DMS153 treated with DMSO at 0.1 percent for 48 hours (cell line): ENCODE data around the gene FRMPD2.
"Not testable (repeated sequence)": the region's sequence is repeated elsewhere in the genome, so short reads cannot be mapped to it uniquely, and the experiment has no call there.

Experiments
- DNase-seq: peaks from one replicate; lab custom pipeline; 2025; ENCODE audit not compliant: unreplicated experiment; lab: John Stamatoyannopoulos, UW

The FRMPD2 gene

GRCh38 chr10:48288661-48289060 lies 14.2 kb upstream of the FRMPD2 start:
- no peak for DNase-seq

- no peak for DNase-seq
These were observed 13.2 kb upstream of the FRMPD2 start for GRCh38 chr10:48287417-48288391.

GRCh38 chr10:48286356-48286755 lies 11.9 kb upstream of the FRMPD2 start:
- no peak for DNase-seq

- DNase-seq = no peak
These were observed 11.2 kb upstream of the FRMPD2 start for GRCh38 chr10:48285710-48286109.

GRCh38 chr10:48284811-48285210 lies 10.3 kb upstream of the FRMPD2 start:
- DNase-seq = no peak

GRCh38 chr10:48284002-48284546 lies 9.6 kb upstream of the FRMPD2 start:
- DNase-seq = no peak

GRCh38 chr10:48282829-48283228 lies 8.3 kb upstream of the FRMPD2 start:
- DNase-seq = no peak

GRCh38 chr10:48281697-48282096 lies 7.2 kb upstream of the FRMPD2 start:
- not testable (repeated sequence) for DNase-seq

GRCh38 chr10:48279081-48279751 lies 4.7 kb upstream of the FRMPD2 start:
- DNase-seq = no peak

GRCh38 chr10:48277093-48277492 lies 2.6 kb upstream of the FRMPD2 start:
- no peak for DNase-seq

- no peak for DNase-seq
These were observed 755 bp downstream of the FRMPD2 start for GRCh38 chr10:48273741-48274140.

GRCh38 chr10:48272682-48273081 lies 1.8 kb downstream of the FRMPD2 start:
- DNase-seq = no peak

- no peak for DNase-seq
These were observed 3.3 kb downstream of the FRMPD2 start for GRCh38 chr10:48271047-48271730.

GRCh38 chr10:48266528-48266927 lies 8.0 kb downstream of the FRMPD2 start:
- DNase-seq = no peak

GRCh38 chr10:48258105-48258504 lies 16.4 kb downstream of the FRMPD2 start:
- DNase-seq = no peak

GRCh38 chr10:48257407-48257961 lies 17.0 kb downstream of the FRMPD2 start:
- DNase-seq = no peak

GRCh38 chr10:48255722-48256121 lies 18.8 kb downstream of the FRMPD2 start:
- DNase-seq = no peak

- no peak for DNase-seq
These were observed 19.6 kb downstream of the FRMPD2 start for GRCh38 chr10:48254750-48255512.

- no peak for DNase-seq
These were observed 20.4 kb downstream of the FRMPD2 start for GRCh38 chr10:48253970-48254657.

- DNase-seq = peak; percentile 78
These were observed 22.2 kb downstream of the FRMPD2 start for GRCh38 chr10:48252354-48252650.
